AG04450 (cell line): ENCODE results near the gene ARHGEF39. TPM values are rescaled to one million over a fixed set of nuclear protein-coding genes. Genes with fewer than 3 reads are reported as not detected.

Experiments
- CTCF ChIA-PET: fragments of 300-600, 350-600 bp; formaldehyde crosslinking; extraction: SDS; loops from one replicate; lab custom pipeline; 2022; ENCODE audit warnings: antibody characterized with exemption, inconsistent platforms; lab: Charles Lee
- POLR2A ChIA-PET: fragments of 350-600 bp; formaldehyde crosslinking; extraction: SDS; loops from one replicate; lab custom pipeline; 2021; ENCODE audit warnings: antibody characterized with exemption, inconsistent platforms; lab: Yijun Ruan, JAX
- DNase-seq: peaks from one replicate; pipeline ENCODE4 v3.0.0-alpha.2; 2011; ENCODE audit warnings: low read depth, low spot score
- H3K27ac ChIP-seq: one replicate; pipeline ENCODE4 v1.5.1; 2012; ENCODE audit warnings: low read depth, low read length, control low read depth
- H3K27me3 ChIP-seq: one replicate; pipeline ENCODE4 v1.6.0; 2012; ENCODE audit warnings: low read length; ENCODE audit not compliant: control insufficient read depth, insufficient read depth
- H3K4me3 ChIP-seq: 2 replicates; pipeline ENCODE4 v1.5.1; 2011; ENCODE audit warnings: mild to moderate bottlenecking, low read depth, low read length, control low read depth
- H3K9me3 ChIP-seq: 2 replicates; pipeline ENCODE4 v1.5.1; 2012; ENCODE audit warnings: low read length; ENCODE audit not compliant: control insufficient read depth, insufficient read depth
- polyA plus RNA-seq: library from polyadenylated mRNA; depleted of rRNA; stranded (reverse); fragments of >200 nt; gene quantifications from 2 replicates; pipeline ENCODE4 v1.2.3, GENCODE V29; 2011
- TF ChIP-seq, protein P1 (sequence below): IDR thresholded peaks from 2 replicates; pipeline ENCODE4 v1.5.1; 2011; ENCODE audit warnings: low read depth, low read length, control low read depth, inconsistent platforms

The ARHGEF39 gene
- polyA plus RNA-seq, 1 experiment: 1.2 TPM

DNA sequence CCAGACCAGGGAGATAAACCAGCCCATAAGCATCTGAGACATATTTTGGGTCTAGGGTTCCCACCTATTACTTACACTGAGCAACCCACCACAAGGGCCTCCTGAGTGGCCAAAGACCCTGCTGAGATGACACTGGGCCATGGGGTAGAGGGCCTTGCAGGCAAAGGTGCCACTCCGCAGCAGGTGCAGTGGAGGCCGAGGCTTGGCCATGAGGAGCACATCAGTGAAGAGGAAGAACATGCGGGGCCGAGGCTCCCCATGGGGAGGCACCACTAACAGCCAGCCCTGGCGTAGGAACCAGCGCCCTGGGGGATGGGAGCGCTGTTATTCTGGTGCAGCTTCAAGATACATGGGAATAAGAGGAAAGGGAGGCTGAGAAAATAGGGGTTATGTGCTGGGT lies 2.6 kb downstream of the ARHGEF39 start:
- no peak overlapping the region for H3K27ac ChIP-seq
- no peak for DNase-seq
- POLR2A ChIA-PET: interaction anchor here (0.5 to 2.7 kb wide), 3 partner anchors 26 to 29 kb away, joined by 3 to 16 read pairs (median 3); partner anchors contain the start of gene TPM2
- CTCF ChIA-PET: interaction anchor here (1.9 to 2.4 kb wide), 2 partner anchors 17 to 33 kb away, joined by 6 to 27 read pairs; no protein-coding TSS in a partner anchor
- H3K9me3 ChIP-seq: no peaks in the 10 kb centered on the region
- H3K27me3 ChIP-seq: no peaks in the 10 kb centered on the region
- H3K4me3 ChIP-seq: no peak overlapping the region
- TF ChIP-seq, protein P1, sequence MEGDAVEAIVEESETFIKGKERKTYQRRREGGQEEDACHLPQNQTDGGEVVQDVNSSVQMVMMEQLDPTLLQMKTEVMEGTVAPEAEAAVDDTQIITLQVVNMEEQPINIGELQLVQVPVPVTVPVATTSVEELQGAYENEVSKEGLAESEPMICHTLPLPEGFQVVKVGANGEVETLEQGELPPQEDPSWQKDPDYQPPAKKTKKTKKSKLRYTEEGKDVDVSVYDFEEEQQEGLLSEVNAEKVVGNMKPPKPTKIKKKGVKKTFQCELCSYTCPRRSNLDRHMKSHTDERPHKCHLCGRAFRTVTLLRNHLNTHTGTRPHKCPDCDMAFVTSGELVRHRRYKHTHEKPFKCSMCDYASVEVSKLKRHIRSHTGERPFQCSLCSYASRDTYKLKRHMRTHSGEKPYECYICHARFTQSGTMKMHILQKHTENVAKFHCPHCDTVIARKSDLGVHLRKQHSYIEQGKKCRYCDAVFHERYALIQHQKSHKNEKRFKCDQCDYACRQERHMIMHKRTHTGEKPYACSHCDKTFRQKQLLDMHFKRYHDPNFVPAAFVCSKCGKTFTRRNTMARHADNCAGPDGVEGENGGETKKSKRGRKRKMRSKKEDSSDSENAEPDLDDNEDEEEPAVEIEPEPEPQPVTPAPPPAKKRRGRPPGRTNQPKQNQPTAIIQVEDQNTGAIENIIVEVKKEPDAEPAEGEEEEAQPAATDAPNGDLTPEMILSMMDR: no peak

DNA sequence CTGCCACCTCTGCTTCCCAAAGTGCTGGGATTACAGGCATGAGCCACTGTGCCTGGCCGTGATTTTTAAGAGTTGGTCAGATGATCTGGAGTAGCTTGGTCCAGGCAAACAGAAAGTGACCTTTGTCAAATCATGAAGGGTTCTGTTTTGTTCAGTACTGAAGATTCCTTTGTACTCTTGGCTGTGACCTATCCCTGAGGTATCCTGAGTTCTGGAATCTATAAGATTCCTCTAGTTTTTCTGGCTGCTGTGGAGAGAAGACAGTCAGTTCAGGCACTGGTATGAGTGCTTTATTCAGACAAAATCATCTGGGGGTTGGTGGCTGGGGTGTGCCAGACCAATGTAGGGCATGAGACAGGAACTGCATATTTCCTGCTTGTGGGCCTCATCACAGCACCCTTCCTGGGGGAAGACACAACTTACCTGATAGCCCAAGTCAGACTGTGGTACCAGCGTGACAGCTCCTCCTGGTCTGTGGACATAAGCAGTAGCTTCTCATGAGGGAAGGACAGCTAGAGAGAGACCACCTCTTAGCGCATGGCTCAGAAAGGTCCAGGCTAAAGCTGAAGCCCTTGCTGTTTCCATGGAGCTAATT lies 3.1 kb downstream of the ARHGEF39 start:
- TF ChIP-seq, protein P1: no peak
- POLR2A ChIA-PET: interaction anchor here (0.5 to 2.7 kb wide), 9 partner anchors 19 to 71 kb away, joined by 3 to 17 read pairs (median 6); partner anchors contain the start of genes CREB3, TLN1 and TPM2

DNA sequence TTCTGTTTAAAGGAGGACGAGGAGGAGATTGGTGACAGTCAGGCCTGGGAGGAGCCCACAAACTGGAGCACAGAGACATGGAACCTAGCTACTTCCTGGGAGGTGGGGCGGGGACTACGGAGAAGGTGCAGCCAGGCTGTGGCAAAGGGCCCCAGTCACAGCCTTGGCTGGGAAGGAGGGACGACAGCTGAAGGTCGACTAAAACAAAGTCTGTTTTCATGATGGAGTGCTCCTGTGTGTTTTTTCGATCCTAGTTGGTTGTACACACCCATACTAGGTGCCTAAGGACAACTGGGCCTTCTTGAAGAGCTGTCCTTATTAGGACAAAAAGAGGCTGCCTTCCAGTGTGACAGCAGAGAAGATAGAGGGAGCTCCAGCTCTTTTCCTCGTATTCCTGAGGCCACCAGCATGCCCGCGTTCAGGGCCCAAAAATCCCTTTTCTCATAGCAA lies 4.0 kb downstream of the ARHGEF39 start:
- H3K4me3 ChIP-seq: no peak overlapping the region
- TF ChIP-seq, protein P1: peak; percentile 58
- no peak for DNase-seq
- ChIA-PET CTCF (interaction anchor here (0.6 to 2.4 kb wide), 25 partner anchors 9 to 219 kb away, joined by 3 to 27 read pairs (median 5); partner anchors contain the start of genes CREB3 and TLN1), POLR2A (interaction anchor here (0.6 to 2.7 kb wide), 8 partner anchors 20 to 71 kb away, joined by 3 to 17 read pairs (median 6); partner anchors contain the start of genes CREB3, TLN1 and TPM2)
- peaks cover 3% of the 10 kb centered on the region; the same call in 1 of the 2 replicates for H3K9me3 ChIP-seq
- no peaks in the 10 kb centered on the region for H3K27me3 ChIP-seq
- no peak overlapping the region for H3K27ac ChIP-seq

More for the DNA sequence above, 3.1 kb downstream of the ARHGEF39 start:
- Histone ChIP-seq H3K27ac (no peak overlapping the region), H3K4me3 (no peak overlapping the region), H3K9me3 (no peaks in the 10 kb centered on the region), H3K27me3 (no peaks in the 10 kb centered on the region)
- CTCF ChIA-PET: interaction anchor here (1.0 to 2.4 kb wide), 17 partner anchors 8 to 129 kb away, joined by 3 to 27 read pairs (median 6); partner anchors contain the start of genes CREB3 and TLN1
- DNase-seq: no peak

DNA sequence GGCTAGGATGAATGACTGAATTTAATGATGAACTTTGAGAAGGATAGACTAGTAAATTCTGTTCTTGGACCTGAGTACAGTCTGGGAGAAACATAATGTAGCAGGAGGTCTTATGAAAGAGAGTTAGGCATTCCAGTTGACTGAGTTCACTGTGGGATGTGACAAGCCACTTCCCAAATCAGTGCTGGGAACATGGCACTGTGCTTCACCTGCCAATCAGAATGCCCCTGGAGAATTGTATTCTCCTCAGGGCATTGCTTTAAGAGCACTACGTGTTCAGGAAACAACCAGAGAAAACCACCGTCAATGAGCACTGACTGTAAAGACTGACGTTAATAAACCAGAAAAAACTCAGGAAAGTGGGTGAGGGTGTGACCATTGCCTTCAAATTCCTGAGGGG lies 5.7 kb downstream of the ARHGEF39 start:
- Histone ChIP-seq H3K27ac (peak overlapping the region; percentile 96), H3K4me3 (peak overlapping the region; percentile 93), H3K9me3 (peaks cover 3% of the 10 kb centered on the region; the same call in 1 of the 2 replicates), H3K27me3 (no peaks in the 10 kb centered on the region)
- CTCF ChIA-PET: interaction anchor here (0.6 to 3.7 kb wide), 10 partner anchors 11 to 165 kb away, joined by 3 to 30 read pairs (median 4); partner anchors contain the start of genes CREB3 and TLN1
- DNase-seq: no peak
- TF ChIP-seq, protein P1: no peak
- POLR2A ChIA-PET: interaction anchor here (1.4 to 3.8 kb wide), 4 partner anchors 20 to 73 kb away, joined by 6 to 75 read pairs (median 10); partner anchors contain the start of genes CREB3, TLN1 and TPM2
